ENCODE results near the gene ACACA.

ACACA gene

DNA sequence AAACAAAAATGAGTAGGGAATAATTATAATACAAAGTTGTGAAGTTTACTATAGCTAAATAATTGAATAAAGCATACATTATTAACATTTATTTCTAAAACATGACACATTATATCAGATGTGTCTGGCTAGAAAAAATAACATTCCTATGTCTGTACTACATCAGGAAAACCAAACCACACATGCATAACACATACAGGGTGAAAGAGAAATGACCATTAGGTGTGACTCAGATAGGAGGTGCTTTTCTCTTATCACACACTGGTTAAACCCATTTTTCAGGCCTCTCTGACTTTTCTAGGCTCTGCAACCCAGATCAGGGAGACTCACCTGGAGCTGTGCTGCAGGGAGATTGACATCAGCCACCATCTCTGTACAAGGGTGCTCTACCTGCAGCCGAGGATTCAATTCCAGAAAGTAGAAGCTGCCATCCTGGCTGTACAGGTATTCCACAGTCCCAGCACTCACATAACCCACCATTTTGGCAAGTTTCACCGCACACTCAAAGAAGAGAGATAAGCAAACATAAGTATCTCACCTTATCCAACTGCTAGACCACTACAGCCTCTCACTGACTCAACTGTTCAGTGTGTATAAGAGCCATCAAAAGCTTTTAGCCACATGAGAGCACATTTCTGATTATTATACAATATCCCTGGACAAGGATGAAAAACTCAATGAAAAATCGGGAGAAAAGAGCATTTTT, 147.5 kb downstream of the ACACA start:
- Histone ChIP-seq H3K4me1 (ENCODE audit: insufficient read depth, low read length, poor library complexity, severe bottlenecking) (peaks cover 5% of the 10 kb centered on the region), H3K36me3 (ENCODE audit: insufficient read depth, low read length) (peaks cover 32% of the 10 kb centered on the region; the same call in 1 of the 2 replicates), H3K4me2 (ENCODE audit: low read depth, low read length, poor library complexity, severe bottlenecking) (no peak overlapping the region)

DNA sequence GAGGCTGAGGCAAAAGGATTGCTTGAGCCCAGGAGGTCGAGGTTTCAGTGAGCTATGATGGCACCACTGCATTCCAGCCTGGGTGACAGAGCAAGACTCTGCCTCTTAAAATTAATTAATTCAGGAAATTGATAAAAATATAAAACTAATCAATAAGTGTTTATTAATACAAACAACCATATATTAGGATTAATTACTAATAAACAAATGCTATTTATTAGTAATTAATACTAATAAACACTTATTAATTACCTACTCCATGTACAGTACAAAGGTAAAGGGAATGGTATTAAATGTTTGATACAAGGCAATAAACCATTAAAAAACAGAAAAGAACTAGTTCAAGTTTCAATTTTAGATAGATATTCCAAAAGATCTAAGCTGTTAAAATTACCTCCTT, 150.0 kb downstream of the ACACA start:
- Histone ChIP-seq H3K4me3 (ENCODE audit: low read length, poor library complexity, severe bottlenecking) (no peak overlapping the region), H3K4me2 (ENCODE audit: low read depth, low read length, poor library complexity, severe bottlenecking) (no peak overlapping the region), H3K9ac (ENCODE audit: low read depth, low read length, poor library complexity, severe bottlenecking) (no peak overlapping the region), H3K27me3 (ENCODE audit: insufficient read depth, low read length, poor library complexity, severe bottlenecking) (no peaks in the 10 kb centered on the region), H4K20me1 (ENCODE audit: insufficient read depth, low read length, poor library complexity, severe bottlenecking) (no peaks in the 10 kb centered on the region), H3K9me2 (replicated peaks; ENCODE audit: low read depth, low read length) (no peaks in the 10 kb centered on the region), H3K79me2 (ENCODE audit: insufficient read depth, low read length) (no peaks in the 10 kb centered on the region), H2AFZ (ENCODE audit: low read length) (no peak overlapping the region), H3F3A (ENCODE audit: low read depth) (no peaks in the 10 kb centered on the region), H3K9me3 (ENCODE audit: insufficient read depth, low read depth, low read length) (no peaks in the 10 kb centered on the region), H3K4me1 (ENCODE audit: insufficient read depth, low read length, poor library complexity, severe bottlenecking) (peaks cover 4% of the 10 kb centered on the region), H3K36me3 (ENCODE audit: insufficient read depth, low read length) (peaks cover 28% of the 10 kb centered on the region; the same call in 1 of the 2 replicates)
- TF ChIP-seq EZH2phosphoT487 (IDR thresholded peaks at IDR 0.05; ENCODE audit: borderline replicate concordance) (no peak), CTCF (conservative IDR thresholded peaks at IDR 0.05; ENCODE audit: low read length) (no peak)

More for the DNA sequence above, 147.5 kb downstream of the ACACA start:
- H4K20me1 ChIP-seq (ENCODE audit: insufficient read depth, low read length, poor library complexity, severe bottlenecking) = no peaks in the 10 kb centered on the region
- TF ChIP-seq CTCF (conservative IDR thresholded peaks at IDR 0.05; ENCODE audit: low read length) (no peak), EZH2phosphoT487 (IDR thresholded peaks at IDR 0.05; ENCODE audit: borderline replicate concordance) (no peak)
- H3K9me2 ChIP-seq (replicated peaks; ENCODE audit: low read depth, low read length) = no peaks in the 10 kb centered on the region
- no peak overlapping the region for H3K9ac ChIP-seq (ENCODE audit: low read depth, low read length, poor library complexity, severe bottlenecking)
- no peaks in the 10 kb centered on the region for H3K27me3 ChIP-seq (ENCODE audit: insufficient read depth, low read length, poor library complexity, severe bottlenecking)
- H3K79me2 ChIP-seq (ENCODE audit: insufficient read depth, low read length) = no peaks in the 10 kb centered on the region
- H3K4me3 ChIP-seq (ENCODE audit: low read length, poor library complexity, severe bottlenecking) = no peak overlapping the region
- no peaks in the 10 kb centered on the region for H3K9me3 ChIP-seq (ENCODE audit: insufficient read depth, low read depth, low read length)
- H3F3A ChIP-seq (ENCODE audit: low read depth) = no peaks in the 10 kb centered on the region
- H2AFZ ChIP-seq (ENCODE audit: low read length) = no peak overlapping the region

DNA sequence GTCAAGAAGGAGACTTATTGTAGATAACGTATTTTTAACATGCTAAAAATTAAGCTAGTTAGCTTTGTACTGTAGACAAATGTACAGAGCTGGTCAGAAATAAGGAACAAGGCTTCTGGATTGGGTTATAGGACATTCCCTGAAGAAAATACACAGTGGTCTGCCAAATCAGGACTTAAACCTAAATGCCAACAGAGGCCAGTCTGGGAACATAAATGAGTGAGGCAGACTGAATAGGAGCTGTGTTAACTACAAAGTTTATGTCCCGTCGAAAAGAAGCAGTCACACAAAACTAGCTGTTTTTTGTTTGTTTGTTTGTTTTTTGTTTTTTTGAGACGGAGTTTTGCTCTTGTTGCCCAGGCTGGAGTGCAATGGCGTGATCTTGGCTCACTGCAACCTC, 151.2 kb downstream of the ACACA start:
- H3K9me3 ChIP-seq (ENCODE audit: insufficient read depth, low read depth, low read length) = no peaks in the 10 kb centered on the region
- H3K4me1 ChIP-seq (ENCODE audit: insufficient read depth, low read length, poor library complexity, severe bottlenecking) = no peaks in the 10 kb centered on the region
- no peaks in the 10 kb centered on the region for H3F3A ChIP-seq (ENCODE audit: low read depth)
- H4K20me1 ChIP-seq (ENCODE audit: insufficient read depth, low read length, poor library complexity, severe bottlenecking) = no peaks in the 10 kb centered on the region
- H3K36me3 ChIP-seq (ENCODE audit: insufficient read depth, low read length) = peaks cover 32% of the 10 kb centered on the region; the same call in 1 of the 2 replicates
- no peak overlapping the region for H2AFZ ChIP-seq (ENCODE audit: low read length)
- no peak for TF ChIP-seq EZH2phosphoT487 (IDR thresholded peaks at IDR 0.05; ENCODE audit: borderline replicate concordance)
- TF ChIP-seq CTCF (conservative IDR thresholded peaks at IDR 0.05; ENCODE audit: low read length) = no peak
- no peak overlapping the region for H3K4me3 ChIP-seq (ENCODE audit: low read length, poor library complexity, severe bottlenecking)
- no peaks in the 10 kb centered on the region for H3K79me2 ChIP-seq (ENCODE audit: insufficient read depth, low read length)
- H3K27me3 ChIP-seq (ENCODE audit: insufficient read depth, low read length, poor library complexity, severe bottlenecking) = no peaks in the 10 kb centered on the region
- no peak overlapping the region for H3K4me2 ChIP-seq (ENCODE audit: low read depth, low read length, poor library complexity, severe bottlenecking)
- no peaks in the 10 kb centered on the region for H3K9me2 ChIP-seq (replicated peaks; ENCODE audit: low read depth, low read length)
- H3K9ac ChIP-seq (ENCODE audit: low read depth, low read length, poor library complexity, severe bottlenecking) = no peak overlapping the region

Measured in Loucy (cell line).